SJSA1 (cell line): ENCODE data around the gene TMEM41A. TPM values are rescaled to one million over a fixed set of nuclear protein-coding genes. Genes with fewer than 3 reads are reported as not detected.
"Not testable (repeated sequence)": the region's sequence is repeated elsewhere in the genome, so short reads cannot be mapped to it uniquely, and the experiment has no call there.

Experiments used
- DNase-seq, 2 experiments: peaks; one replicate each; pipeline ENCODE4 v3.0.0-alpha.2; 2015 to 2020; ENCODE audit warnings: low spot score in 2 of 2, low read depth in 1 of 2
- H3K27ac ChIP-seq: fragments of 250-450 bp; sonication (Bioruptor Pico); 2 replicates; pipeline ENCODE4 v1.5.1; 2020; ENCODE audit warnings: mild to moderate bottlenecking, moderate library complexity
- H3K27me3 ChIP-seq: fragments of 250-450 bp; sonication (Bioruptor Pico); replicated peaks from 2 replicates; pipeline ENCODE4 v1.5.1; 2020; ENCODE audit warnings: mild to moderate bottlenecking, moderate library complexity
- H3K36me3 ChIP-seq: fragments of 250-450 bp; sonication (Bioruptor Pico); 2 replicates; pipeline ENCODE4 v1.5.1; 2020; ENCODE audit warnings: mild to moderate bottlenecking
- H3K4me1 ChIP-seq: fragments of 250-450 bp; sonication (Bioruptor Pico); replicated peaks from 2 replicates; pipeline ENCODE4 v1.6.1; 2021; ENCODE audit warnings: mild to moderate bottlenecking
- H3K4me3 ChIP-seq: fragments of 250-450 bp; sonication (Bioruptor Pico); 2 replicates; pipeline ENCODE4 v1.5.1; 2020; ENCODE audit warnings: mild to moderate bottlenecking
- H3K9me3 ChIP-seq: fragments of 250-450 bp; sonication (Bioruptor Pico); replicated peaks from 2 replicates; pipeline ENCODE4 v1.5.1; 2020; ENCODE audit warnings: mild to moderate bottlenecking
- total RNA-seq: library from RNA; depleted of rRNA; stranded (reverse); fragments of >200 nt; shearing (Covaris generic); gene quantifications from 2 replicates; pipeline ENCODE4 v1.2.3, GENCODE V29; 2014

Gene TMEM41A
- total RNA-seq, 1 experiment from 2014 or later: 10.3 TPM

- no peaks in the 10 kb centered on the region for H3K9me3 ChIP-seq
- no peak overlapping the region for H3K27ac ChIP-seq
- no peaks in the 10 kb centered on the region for H3K36me3 ChIP-seq
- no peaks in the 10 kb centered on the region for H3K4me1 ChIP-seq
- H3K27me3 ChIP-seq: no peaks in the 10 kb centered on the region; the same call in 1 of the 2 replicates
- no peak for DNase-seq
- H3K4me3 ChIP-seq: no peak overlapping the region
These were observed 12.9 kb upstream of the TMEM41A start for GRCh38 chr3:185511711-185512110.

GRCh38 chr3:185508335-185508991, 9.6 kb upstream of the TMEM41A start:
- Histone ChIP-seq H3K27me3 (no peaks in the 10 kb centered on the region), H3K4me1 (no peaks in the 10 kb centered on the region), H3K27ac (no peak overlapping the region), H3K9me3 (no peaks in the 10 kb centered on the region), H3K36me3 (no peaks in the 10 kb centered on the region), H3K4me3 (no peak overlapping the region)
- no peak for DNase-seq

- no peak overlapping the region for H3K27ac ChIP-seq
- no peaks in the 10 kb centered on the region for H3K36me3 ChIP-seq
- no peaks in the 10 kb centered on the region for H3K4me1 ChIP-seq
- H3K4me3 ChIP-seq: no peak overlapping the region
- H3K9me3 ChIP-seq: no peaks in the 10 kb centered on the region
- no peak for DNase-seq
- no peaks in the 10 kb centered on the region for H3K27me3 ChIP-seq
These were observed 9.0 kb upstream of the TMEM41A start for GRCh38 chr3:185507883-185508282.

GRCh38 chr3:185504636-185505035, 5.8 kb upstream of the TMEM41A start:
- no peak for DNase-seq
- Histone ChIP-seq H3K4me1 (no peaks in the 10 kb centered on the region), H3K27ac (no peak overlapping the region), H3K36me3 (no peaks in the 10 kb centered on the region), H3K9me3 (no peaks in the 10 kb centered on the region), H3K4me3 (no peak overlapping the region), H3K27me3 (no peaks in the 10 kb centered on the region)

GRCh38 chr3:185503521-185503920, 4.7 kb upstream of the TMEM41A start:
- H3K27ac ChIP-seq: no peak overlapping the region
- H3K4me1 ChIP-seq: 0 out of 2 replicates have a peak, but pooled peaks cover 4% of the 10 kb centered on the region
- no peaks in the 10 kb centered on the region for H3K9me3 ChIP-seq
- no peak for DNase-seq
- H3K4me3 ChIP-seq: no peak overlapping the region
- peaks cover 3% of the 10 kb centered on the region for H3K36me3 ChIP-seq
- H3K27me3 ChIP-seq: no peaks in the 10 kb centered on the region

GRCh38 chr3:185502987-185503386, 4.2 kb upstream of the TMEM41A start:
- H3K36me3 ChIP-seq: peaks cover 3% of the 10 kb centered on the region
- H3K9me3 ChIP-seq: no peaks in the 10 kb centered on the region
- H3K4me3 ChIP-seq: no peak overlapping the region
- DNase-seq: no peak
- 0 out of 2 replicates have a peak, but pooled peaks cover 4% of the 10 kb centered on the region for H3K4me1 ChIP-seq
- H3K27ac ChIP-seq: no peak overlapping the region
- H3K27me3 ChIP-seq: no peaks in the 10 kb centered on the region

- no peak for DNase-seq
- H3K36me3 ChIP-seq: peaks cover 41% of the 10 kb centered on the region
- H3K4me3 ChIP-seq: no peak overlapping the region
- H3K4me1 ChIP-seq: no peaks in the 10 kb centered on the region
- no peak overlapping the region for H3K27ac ChIP-seq
- no peaks in the 10 kb centered on the region for H3K9me3 ChIP-seq
- no peaks in the 10 kb centered on the region for H3K27me3 ChIP-seq
These were observed 8.6 kb downstream of the TMEM41A start for GRCh38 chr3:185490241-185490640.

- DNase-seq: no peak
- Histone ChIP-seq H3K9me3 (no peaks in the 10 kb centered on the region), H3K4me3 (no peak overlapping the region), H3K36me3 (peaks cover 36% of the 10 kb centered on the region), H3K4me1 (no peaks in the 10 kb centered on the region), H3K27ac (no peak overlapping the region), H3K27me3 (no peaks in the 10 kb centered on the region)
These were observed 9.4 kb downstream of the TMEM41A start for GRCh38 chr3:185489462-185489861.

- peaks cover 28% of the 10 kb centered on the region for H3K36me3 ChIP-seq
- H3K27me3 ChIP-seq: no peaks in the 10 kb centered on the region
- H3K4me3 ChIP-seq: no peak overlapping the region
- no peak for DNase-seq
- H3K27ac ChIP-seq: no peak overlapping the region
- no peaks in the 10 kb centered on the region for H3K4me1 ChIP-seq
- H3K9me3 ChIP-seq: no peaks in the 10 kb centered on the region
These were observed 10.4 kb downstream of the TMEM41A start for GRCh38 chr3:185488465-185488864.

GRCh38 chr3:185486394-185486793, 12.4 kb downstream of the TMEM41A start:
- Histone ChIP-seq H3K4me3 (no peak overlapping the region), H3K27ac (no peak overlapping the region), H3K27me3 (no peaks in the 10 kb centered on the region), H3K9me3 (no peaks in the 10 kb centered on the region), H3K4me1 (no peaks in the 10 kb centered on the region), H3K36me3 (peaks cover 13% of the 10 kb centered on the region; the same call in 1 of the 2 replicates)
- DNase-seq: no peak

GRCh38 chr3:185484296-185484695, 14.5 kb downstream of the TMEM41A start:
- H3K4me1 ChIP-seq: no peaks in the 10 kb centered on the region
- no peaks in the 10 kb centered on the region for H3K27me3 ChIP-seq
- no peak overlapping the region for H3K27ac ChIP-seq
- H3K9me3 ChIP-seq: no peaks in the 10 kb centered on the region
- no peak overlapping the region for H3K4me3 ChIP-seq
- no peak for DNase-seq
- H3K36me3 ChIP-seq: no peaks in the 10 kb centered on the region; the same call in 1 of the 2 replicates

- H3K4me3 ChIP-seq: no peak overlapping the region
- H3K9me3 ChIP-seq: no peaks in the 10 kb centered on the region
- no peaks in the 10 kb centered on the region for H3K27me3 ChIP-seq
- DNase-seq: no peak
- H3K36me3 ChIP-seq: no peaks in the 10 kb centered on the region
- no peaks in the 10 kb centered on the region for H3K4me1 ChIP-seq
- no peak overlapping the region for H3K27ac ChIP-seq
These were observed 19.4 kb downstream of the TMEM41A start for GRCh38 chr3:185479373-185479945.

- H3K4me3 ChIP-seq: no peak overlapping the region
These were observed 21.5 kb downstream of the TMEM41A start for GRCh38 chr3:185477316-185477715.

GRCh38 chr3:185474922-185475321, 23.9 kb downstream of the TMEM41A start:
- H3K27me3 ChIP-seq, H3K36me3 ChIP-seq, H3K9me3 ChIP-seq, H3K4me3 ChIP-seq, DNase-seq, H3K27ac ChIP-seq, H3K4me1 ChIP-seq: not testable (repeated sequence)

More at GRCh38 chr3:185477316-185477715, 21.5 kb downstream of the TMEM41A start:
- no peaks in the 10 kb centered on the region for H3K36me3 ChIP-seq
- no peaks in the 10 kb centered on the region for H3K9me3 ChIP-seq
- H3K27me3 ChIP-seq: no peaks in the 10 kb centered on the region
- H3K4me1 ChIP-seq: no peaks in the 10 kb centered on the region
- DNase-seq: no peak
- no peak overlapping the region for H3K27ac ChIP-seq
